ENCODE measurements around the gene CFP. TPM values are rescaled to one million over a fixed set of nuclear protein-coding genes. Genes with fewer than 3 reads are reported as not detected.

The CFP gene
- total and polyA plus RNA-seq, 2 experiments from 2014 or later, result 0.17 to 0.23 TPM

DNA sequence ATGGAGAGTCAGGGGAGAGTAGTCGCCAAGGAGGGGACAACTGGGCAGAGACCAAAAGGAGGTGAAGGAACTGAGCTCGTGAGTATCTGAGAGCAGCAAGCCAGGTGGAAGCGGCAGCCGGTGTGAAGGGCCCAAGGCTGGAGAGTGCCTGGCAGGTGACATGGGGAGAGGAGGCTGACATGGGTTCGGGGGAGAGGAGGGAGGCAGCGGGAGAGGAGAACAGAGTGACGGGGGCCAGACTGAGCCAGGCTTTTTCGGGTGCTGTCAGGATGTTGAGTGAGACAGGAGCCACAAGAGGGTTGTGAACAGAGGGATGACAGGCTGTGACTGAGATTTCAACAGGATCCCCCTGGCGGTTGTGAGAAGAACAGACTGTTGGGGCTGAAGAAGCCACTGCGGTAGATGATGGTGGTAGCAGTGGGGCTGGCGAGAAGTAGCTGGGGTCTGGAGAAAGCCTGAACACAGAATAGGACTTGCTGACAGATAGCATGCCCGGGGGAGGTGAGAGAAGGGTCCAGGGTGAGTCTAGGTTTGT is 14.9 kb upstream of the CFP start:
- Histone ChIP-seq H3K36me3 (replicated peaks; ENCODE audit: insufficient read depth, low read depth) (no peaks in the 10 kb centered on the region), H3K4me3 (no peak overlapping the region), H3K79me2 (peaks cover 25% of the 10 kb centered on the region), H4K20me1 (ENCODE audit: insufficient read depth, poor library complexity, severe bottlenecking) (no peaks in the 10 kb centered on the region), H3K4me2 (no peak overlapping the region), H3K4me1 (ENCODE audit: insufficient read depth) (no peaks in the 10 kb centered on the region), H3K27me3 (no peaks in the 10 kb centered on the region), H3K9me3 (ENCODE audit: low read depth) (no peaks in the 10 kb centered on the region), H3K9me2 (replicated peaks; ENCODE audit: insufficient read depth) (no peaks in the 10 kb centered on the region), H2AFZ (no peak overlapping the region), H3K27ac (no peak overlapping the region)
- TF ChIP-seq EZH2phosphoT487 (IDR thresholded peaks at IDR 0.05; ENCODE audit: low read depth, severe bottlenecking, unreplicated experiment) (no peak), EZH2 (IDR thresholded peaks at IDR 0.05; ENCODE audit: borderline replicate concordance) (no peak)
- TF ChIP-seq, protein P1, sequence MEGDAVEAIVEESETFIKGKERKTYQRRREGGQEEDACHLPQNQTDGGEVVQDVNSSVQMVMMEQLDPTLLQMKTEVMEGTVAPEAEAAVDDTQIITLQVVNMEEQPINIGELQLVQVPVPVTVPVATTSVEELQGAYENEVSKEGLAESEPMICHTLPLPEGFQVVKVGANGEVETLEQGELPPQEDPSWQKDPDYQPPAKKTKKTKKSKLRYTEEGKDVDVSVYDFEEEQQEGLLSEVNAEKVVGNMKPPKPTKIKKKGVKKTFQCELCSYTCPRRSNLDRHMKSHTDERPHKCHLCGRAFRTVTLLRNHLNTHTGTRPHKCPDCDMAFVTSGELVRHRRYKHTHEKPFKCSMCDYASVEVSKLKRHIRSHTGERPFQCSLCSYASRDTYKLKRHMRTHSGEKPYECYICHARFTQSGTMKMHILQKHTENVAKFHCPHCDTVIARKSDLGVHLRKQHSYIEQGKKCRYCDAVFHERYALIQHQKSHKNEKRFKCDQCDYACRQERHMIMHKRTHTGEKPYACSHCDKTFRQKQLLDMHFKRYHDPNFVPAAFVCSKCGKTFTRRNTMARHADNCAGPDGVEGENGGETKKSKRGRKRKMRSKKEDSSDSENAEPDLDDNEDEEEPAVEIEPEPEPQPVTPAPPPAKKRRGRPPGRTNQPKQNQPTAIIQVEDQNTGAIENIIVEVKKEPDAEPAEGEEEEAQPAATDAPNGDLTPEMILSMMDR (IDR thresholded peaks at IDR 0.05; ENCODE audit: poor library complexity), result peak; percentile 8
- 67% methylated on average over 9 of the region's 12 CpGs for WGBS (ENCODE audit: low lambda C conversion rate, missing lambda C conversion rate)
- peak; percentile 42 for DNase-seq (ENCODE audit: low spot score)

DNA sequence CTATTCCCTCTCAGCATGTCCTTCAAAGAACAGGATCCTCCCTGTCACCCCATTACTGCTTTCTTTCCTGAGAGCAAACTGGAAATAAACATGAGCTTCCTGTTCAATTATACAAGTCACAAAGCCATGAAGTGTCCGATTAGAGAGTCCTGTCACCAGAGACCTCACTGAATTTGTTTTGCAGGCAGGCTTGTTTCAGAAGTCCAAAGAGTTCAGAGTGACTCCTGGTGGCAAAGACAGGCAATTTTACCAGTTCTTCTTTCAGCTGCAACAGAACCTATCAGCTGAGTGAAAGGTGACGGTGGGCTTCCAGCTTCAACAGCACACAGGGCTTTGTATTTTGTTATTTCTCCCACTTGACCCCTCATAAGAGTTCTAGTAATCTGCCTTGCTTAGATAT is 14.2 kb upstream of the CFP start:
- no peak overlapping the region for H2AFZ ChIP-seq
- H3K27me3 ChIP-seq, result no peaks in the 10 kb centered on the region
- H3K4me2 ChIP-seq, result no peak overlapping the region
- peaks cover 18% of the 10 kb centered on the region for H3K79me2 ChIP-seq
- DNase-seq (ENCODE audit: low spot score), result no peak
- no peak overlapping the region for H3K27ac ChIP-seq
- no peak for TF ChIP-seq EZH2phosphoT487 (IDR thresholded peaks at IDR 0.05; ENCODE audit: low read depth, severe bottlenecking, unreplicated experiment)
- TF ChIP-seq, protein P1 (IDR thresholded peaks at IDR 0.05; ENCODE audit: poor library complexity), result peak; percentile 28
- TF ChIP-seq EZH2 (IDR thresholded peaks at IDR 0.05; ENCODE audit: borderline replicate concordance), result no peak
- no peaks in the 10 kb centered on the region for H4K20me1 ChIP-seq (ENCODE audit: insufficient read depth, poor library complexity, severe bottlenecking)
- no peaks in the 10 kb centered on the region for H3K9me3 ChIP-seq (ENCODE audit: low read depth)
- H3K9me2 ChIP-seq (replicated peaks; ENCODE audit: insufficient read depth), result no peaks in the 10 kb centered on the region
- H3K36me3 ChIP-seq (replicated peaks; ENCODE audit: insufficient read depth, low read depth), result no peaks in the 10 kb centered on the region
- no peak overlapping the region for H3K4me3 ChIP-seq
- 57% methylated on average over 2 of the region's 2 CpGs for WGBS (ENCODE audit: low lambda C conversion rate, missing lambda C conversion rate)
- H3K4me1 ChIP-seq (ENCODE audit: insufficient read depth), result no peaks in the 10 kb centered on the region

DNA sequence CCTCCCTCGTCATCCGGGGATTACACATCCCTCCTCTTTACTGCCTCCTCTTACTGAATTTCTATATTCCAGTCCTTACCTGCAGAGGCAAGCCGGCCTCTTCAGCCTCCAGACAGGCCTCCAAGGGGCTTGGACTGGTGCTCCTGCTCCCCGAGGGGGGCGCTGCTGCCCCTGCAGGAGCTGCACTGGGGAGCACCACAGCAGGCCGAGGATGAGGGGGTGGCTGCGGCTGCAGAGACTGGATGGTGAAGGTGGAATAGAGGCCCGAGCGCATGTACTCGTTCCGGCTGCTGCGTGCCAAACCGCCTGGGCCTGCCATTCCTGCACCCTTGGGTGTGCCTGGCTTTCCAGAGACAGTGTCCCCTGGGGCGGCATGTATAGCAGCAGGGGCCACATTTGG is 9.1 kb upstream of the CFP start:
- Histone ChIP-seq H2AFZ (no peak overlapping the region), H3K27me3 (no peaks in the 10 kb centered on the region), H3K4me2 (no peak overlapping the region), H3K4me1 (ENCODE audit: insufficient read depth) (no peaks in the 10 kb centered on the region), H3K36me3 (replicated peaks; ENCODE audit: insufficient read depth, low read depth) (no peaks in the 10 kb centered on the region), H3K27ac (no peak overlapping the region), H3K9me2 (replicated peaks; ENCODE audit: insufficient read depth) (no peaks in the 10 kb centered on the region), H3K9me3 (ENCODE audit: low read depth) (no peaks in the 10 kb centered on the region), H4K20me1 (ENCODE audit: insufficient read depth, poor library complexity, severe bottlenecking) (no peaks in the 10 kb centered on the region), H3K4me3 (no peak overlapping the region), H3K79me2 (peaks cover 9% of the 10 kb centered on the region)
- no peak for DNase-seq (ENCODE audit: low spot score)
- TF ChIP-seq, protein P1 (IDR thresholded peaks at IDR 0.05; ENCODE audit: poor library complexity), result no peak
- TF ChIP-seq EZH2 (IDR thresholded peaks at IDR 0.05; ENCODE audit: borderline replicate concordance), result no peak
- no peak for TF ChIP-seq EZH2phosphoT487 (IDR thresholded peaks at IDR 0.05; ENCODE audit: low read depth, severe bottlenecking, unreplicated experiment)
- WGBS (ENCODE audit: low lambda C conversion rate, missing lambda C conversion rate), result 83% methylated on average over 14 of the region's 14 CpGs

Measured in hepatocyte (in vitro differentiated cells).